HUDEP-2 (cell line): Measurements from ENCODE around the gene BCL2.

Source experiments
- DNase-seq, 76 experiments: peaks; one replicate each; lab custom pipeline; 2025; ENCODE audit not compliant: unreplicated experiment in 76 of 76; lab: John Stamatoyannopoulos, UW

BCL2 gene

DNA sequence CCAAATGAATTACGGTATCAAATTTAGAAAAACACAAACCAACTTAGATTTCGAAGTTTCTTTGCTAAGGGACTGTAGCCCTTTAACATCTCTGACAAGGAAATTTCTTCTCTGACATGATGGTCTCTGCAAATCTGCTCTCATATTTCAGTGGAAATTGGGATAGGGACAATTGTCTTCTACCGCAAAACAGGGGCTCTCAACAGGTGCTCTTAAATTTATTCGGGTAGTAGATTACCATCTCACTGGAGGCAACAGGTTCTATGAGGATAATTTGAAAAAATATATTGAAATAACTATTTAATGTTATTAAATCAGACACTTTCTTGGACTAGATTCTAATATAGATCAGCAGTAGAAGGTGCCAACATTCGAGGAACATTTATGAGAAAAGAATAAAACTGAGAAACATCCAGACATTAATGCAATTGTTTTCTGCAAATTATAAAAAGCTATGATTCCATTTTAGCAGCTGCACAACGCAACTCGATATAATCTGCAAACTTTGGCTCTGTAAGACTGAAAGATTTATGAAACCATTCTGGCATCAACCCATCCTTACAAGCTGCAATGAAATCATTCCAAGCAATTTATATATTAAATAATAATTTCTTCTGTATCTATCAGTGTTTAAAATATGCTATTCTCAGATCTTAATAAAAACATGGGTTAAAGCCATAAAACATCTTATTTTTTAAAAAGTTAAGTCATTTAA, 10.0 kb upstream of the BCL2 start:
- DNase-seq, result no peak

DNA sequence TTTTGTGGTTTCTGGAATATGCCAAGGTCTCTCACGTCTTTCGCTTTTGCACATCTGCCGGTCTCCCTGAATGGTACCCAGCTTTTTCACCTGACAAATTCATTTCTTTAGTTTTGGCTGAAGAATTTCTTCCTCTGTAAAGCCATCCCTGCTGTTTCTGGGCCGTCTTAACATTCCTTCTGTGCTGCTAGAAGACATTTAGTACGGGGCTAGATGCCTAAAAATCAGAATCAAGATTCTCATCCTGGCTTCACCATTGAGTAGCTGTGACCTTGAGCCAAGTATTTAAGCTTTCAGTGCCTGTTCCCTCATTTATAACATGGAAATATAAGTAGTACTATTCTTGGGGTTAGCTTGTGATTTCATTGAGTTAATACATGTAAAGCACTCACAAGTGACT, 6.4 kb upstream of the BCL2 start:
- no peak for DNase-seq

DNA sequence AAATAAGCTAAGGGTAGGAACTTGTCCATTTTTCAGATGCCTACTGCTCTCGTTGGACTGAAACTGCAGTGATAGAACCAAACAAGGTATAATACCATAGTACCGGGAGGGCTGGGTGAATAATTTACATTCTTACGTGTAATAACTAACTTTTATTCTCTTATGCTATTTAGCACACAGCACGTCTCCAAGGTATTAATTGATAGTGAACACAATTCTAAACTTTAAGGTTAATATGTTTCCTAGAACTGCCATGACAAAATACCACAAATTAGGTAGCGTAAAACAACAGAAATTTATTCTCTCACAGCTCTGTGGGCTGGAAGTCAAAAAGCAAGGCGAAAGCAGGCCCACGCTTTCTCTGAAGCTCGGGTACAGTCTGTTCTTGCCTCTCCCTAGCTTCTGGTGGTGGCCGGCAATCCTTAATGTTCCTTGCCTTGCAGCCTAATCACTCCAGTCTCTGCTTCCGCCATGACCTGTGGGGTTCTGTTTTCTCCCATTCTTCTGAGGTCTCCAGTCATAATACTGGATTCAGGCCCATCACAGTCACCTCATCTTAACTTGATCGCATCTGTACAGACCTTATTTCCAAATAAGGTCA, 5.6 kb upstream of the BCL2 start:
- no peak for DNase-seq

DNA sequence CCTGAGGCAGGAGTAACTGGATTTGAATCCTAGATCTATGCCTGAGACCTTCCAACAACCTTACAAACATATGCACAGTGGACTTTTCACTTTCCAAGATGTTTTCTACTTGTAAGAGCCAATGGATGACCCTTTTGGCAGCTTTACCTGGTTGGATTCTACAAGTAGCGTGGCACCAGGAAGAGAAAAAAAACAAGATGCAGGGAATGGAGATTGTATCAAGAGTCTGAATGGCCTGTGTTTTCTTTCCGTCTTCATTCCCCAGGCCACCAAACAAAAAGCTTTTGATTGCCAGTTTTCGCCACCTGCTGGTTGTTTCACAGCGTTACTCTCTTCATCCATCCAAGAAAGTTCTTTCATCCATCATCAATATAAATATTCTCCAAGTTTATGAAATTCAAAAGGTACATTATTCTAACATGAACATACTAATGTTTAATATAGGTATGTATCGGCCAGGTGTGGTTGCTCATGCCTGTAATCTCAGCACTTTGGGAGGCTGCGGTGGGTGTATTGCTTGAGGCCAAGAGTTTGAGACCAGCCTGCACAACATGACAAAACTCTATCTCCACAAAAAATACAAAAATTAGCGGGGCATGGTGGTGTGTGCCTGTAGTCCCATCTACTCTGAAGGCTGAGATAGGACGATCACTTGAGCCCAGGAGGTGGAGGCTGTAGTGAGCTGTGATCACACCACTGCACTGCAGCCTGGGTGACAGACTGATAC, 3.5 kb upstream of the BCL2 start:
- peak in 57 of 76 experiments; percentile 3 to 74 (median 34) for DNase-seq

DNA sequence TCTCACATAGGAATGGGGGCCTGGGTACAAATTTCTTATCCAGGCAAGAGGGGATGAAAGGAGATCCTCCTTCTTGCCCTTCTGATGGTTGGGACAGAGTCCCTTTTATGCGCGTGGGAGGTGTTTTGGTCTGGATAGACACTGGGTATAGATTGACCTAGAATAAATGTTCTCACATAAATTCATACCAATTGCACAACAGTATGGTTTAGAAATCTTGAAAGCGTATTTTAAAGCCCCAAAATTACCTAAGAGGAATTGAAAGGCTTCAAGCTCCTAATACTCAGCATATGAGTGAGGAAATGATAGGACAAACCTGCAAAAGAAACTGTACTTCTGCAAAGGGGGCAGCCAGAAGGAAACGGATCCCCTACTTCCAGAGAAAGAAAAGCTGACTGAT, 2.6 kb upstream of the BCL2 start:
- no peak for DNase-seq

DNA sequence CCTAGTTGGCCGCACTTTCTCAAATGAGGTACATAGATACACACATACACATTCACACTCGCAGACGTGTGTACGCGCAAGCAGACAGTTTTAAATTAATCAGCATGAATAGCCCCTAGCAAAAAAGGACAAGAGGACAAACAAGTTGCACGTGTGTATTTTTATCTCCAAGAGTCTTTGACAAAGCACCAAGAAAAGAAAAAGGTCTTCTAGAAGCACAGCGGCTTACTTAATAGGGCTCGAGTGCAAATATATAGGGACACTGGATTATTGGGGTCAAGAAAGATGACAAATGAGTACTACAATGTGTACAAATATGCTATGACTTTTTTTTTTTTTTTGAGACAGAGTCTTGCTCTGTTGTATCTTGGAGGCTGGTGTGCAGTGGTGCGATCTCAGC, 1.7 kb upstream of the BCL2 start:
- DNase-seq, result no peak

DNA sequence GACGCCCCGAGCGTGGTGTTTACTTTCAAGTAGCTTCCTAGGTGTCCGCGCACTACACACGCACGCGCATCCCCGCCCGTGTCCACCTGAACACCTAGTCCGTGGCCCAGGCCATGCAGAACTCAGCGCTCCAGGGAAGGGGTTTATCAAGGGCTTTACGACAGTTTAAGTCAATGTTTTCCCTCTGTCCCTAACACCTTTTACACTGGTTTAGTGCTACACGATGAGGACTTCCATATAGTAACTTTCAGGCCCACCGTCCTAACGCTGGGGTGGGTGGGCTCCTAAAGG, 1.4 kb upstream of the BCL2 start:
- DNase-seq, result peak in 4 of 76 experiments; percentile 2 to 38 (median 28)

DNA sequence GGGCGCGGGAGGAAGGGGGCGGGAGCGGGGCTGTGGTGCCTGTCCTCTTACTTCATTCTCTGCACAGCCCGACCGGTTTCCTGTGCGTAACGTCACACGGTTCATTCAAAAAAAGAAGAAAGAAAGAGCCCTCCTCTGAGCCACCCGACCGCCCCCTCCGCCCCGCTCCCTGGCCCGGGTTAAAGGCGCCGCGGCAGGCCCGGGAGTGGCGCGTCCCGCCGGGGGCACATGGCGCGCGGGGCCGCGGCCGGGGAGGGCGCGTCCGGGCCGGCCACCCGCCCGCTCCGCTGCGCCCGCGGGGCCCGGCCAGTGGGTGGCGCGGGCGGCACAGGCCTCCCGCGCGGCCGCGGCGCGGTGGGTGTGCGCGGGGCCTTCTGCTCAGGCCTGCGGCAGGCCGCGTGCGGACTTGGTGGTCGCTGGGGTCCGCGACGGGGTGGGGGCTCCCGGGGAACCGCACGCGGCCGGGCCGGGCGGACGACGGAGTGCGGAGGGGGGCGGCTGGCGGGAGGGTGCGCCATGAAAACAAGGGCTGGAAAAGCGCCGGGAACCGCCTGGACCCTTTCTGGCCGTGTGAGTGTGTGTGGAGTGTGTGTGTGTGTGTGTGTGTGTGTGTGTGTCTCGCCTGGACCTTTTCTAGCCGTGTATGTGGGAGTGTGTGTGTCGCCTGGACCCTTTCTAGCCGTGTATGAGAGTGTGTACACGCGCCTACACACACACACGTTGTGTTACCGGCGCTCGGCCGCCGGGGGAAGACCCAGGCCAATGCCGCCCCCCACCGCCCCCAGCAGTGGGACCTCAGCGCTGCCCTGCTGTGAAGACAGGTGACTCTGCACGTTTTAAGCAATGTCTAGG, 780 bp upstream of the BCL2 start:
- DNase-seq, result peak in 59 of 76 experiments; percentile 2 to 71 (median 45)

DNA sequence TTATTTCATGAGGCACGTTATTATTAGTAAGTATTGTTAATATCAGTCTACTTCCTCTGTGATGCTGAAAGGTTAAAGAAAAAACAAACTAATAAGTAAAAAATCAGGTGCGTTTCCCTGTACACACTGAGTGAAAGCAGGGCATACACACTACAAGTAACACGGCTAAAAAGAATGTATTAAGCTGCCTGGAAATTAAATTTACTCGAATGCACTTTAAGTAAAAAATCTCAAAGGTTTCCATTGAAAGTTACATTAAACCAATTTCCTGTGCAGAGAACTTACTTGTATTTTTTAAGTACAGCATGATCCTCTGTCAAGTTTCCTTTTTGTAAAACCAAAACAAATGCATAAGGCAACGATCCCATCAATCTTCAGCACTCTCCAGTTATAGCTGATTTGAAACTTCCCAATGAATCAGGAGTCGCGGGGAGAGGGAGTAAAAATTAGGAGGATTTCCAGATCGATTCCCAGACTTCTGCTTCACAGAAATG, 633 bp downstream of the BCL2 start:
- no peak for DNase-seq

DNA sequence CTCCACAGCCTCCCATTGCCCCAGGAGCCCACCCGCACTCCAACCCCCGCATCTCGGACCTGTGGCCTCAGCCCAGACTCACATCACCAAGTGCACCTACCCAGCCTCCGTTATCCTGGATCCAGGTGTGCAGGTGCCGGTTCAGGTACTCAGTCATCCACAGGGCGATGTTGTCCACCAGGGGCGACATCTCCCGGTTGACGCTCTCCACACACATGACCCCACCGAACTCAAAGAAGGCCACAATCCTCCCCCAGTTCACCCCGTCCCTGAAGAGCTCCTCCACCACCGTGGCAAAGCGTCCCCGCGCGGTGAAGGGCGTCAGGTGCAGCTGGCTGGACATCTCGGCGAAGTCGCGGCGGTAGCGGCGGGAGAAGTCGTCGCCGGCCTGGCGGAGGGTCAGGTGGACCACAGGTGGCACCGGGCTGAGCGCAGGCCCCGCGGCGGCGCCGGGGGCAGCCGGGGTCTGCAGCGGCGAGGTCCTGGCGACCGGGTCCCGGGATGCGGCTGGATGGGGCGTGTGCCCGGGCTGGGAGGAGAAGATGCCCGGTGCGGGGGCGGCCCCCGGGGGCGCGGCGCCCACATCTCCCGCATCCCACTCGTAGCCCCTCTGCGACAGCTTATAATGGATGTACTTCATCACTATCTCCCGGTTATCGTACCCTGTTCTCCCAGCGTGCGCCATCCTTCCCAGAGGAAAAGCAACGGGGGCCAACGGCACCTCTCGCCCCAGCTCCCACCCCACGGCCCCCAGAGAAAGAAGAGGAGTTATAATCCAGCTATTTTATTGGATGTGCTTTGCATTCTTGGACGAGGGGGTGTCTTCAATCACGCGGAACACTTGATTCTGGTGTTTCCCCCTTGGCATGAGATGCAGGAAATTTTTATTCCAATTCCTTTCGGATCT, 1.3 kb downstream of the BCL2 start:
- DNase-seq, result peak in 2 of 76 experiments; percentile 6 to 9

DNA sequence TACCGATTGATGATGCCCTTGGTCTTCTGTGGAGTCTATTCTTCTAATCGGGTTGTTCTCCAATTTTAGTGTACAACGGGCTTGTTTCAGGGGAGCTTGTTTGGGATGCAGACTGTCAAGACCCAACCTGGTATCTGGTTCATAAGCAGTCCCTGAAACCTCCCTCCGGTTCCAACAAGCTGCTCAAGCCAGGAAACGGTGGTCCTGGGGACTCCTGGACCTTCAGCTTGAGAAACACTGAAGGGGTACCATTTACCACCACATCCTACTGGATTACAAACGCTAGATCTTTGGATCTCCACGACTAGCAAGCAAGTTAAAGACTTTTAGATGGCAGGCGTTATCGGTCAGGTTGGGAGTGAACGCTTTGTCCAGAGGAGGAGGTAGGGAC, 2.0 kb downstream of the BCL2 start:
- no peak for DNase-seq

DNA sequence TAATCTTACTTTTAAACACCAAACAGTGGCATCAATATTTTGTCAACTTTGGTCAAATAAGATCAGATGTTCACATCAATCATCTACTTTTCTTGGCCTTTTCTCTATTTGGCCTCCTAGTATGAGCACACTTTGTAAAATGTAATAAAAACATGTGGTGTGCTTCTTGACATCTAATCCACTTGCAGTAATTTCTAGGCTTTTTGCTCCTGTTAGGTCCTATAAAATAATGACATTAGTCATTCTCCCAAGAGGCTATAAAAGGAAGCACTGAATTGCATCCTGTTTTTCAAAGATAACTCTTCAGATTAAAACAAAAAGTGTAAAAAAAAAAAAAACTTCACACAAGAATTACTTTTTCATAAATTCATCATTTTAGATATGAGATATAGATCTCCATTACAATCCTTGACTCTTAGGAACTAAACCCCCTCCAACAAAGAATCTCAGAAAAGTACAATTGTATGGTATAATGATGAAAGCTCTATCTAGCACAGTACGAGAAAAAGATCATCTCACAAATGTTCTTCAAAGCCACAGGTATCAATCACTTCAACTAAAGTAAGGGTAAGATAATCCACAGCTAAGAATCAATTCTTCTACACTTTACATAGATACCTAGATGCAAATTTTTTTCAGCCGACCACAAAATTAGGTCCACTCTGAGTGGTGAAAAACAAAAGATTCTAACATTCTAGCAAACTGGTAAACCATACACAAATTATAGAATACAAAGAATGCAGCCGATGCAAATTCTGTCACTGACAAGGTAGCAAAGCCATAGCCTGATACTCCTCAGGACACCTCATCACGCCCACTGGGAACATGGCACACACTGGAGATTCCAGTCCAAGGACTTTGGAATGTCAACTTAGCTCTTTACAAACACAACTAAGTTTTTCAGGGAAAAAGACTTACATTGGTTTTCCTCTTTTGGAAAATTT, 2.7 kb downstream of the BCL2 start:
- DNase-seq, result no peak

DNA sequence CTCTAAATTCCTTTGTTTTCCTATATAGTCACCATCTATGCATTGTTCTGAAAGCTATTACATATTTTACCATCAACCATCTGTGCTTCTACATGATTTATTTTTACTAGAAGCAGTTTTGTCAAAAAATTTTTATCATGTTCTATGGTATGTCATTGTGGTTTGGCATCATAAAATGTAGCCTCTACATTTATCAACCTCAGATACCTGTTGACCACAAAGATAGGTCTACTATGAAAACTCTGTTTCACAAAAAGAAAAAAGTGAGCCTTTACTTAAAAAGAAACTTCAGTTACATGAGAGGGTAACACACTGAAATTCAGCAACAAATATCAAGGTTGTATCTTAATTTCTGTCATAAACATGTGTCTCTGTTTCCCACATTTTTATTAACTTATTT, 3.7 kb downstream of the BCL2 start:
- no peak for DNase-seq

DNA sequence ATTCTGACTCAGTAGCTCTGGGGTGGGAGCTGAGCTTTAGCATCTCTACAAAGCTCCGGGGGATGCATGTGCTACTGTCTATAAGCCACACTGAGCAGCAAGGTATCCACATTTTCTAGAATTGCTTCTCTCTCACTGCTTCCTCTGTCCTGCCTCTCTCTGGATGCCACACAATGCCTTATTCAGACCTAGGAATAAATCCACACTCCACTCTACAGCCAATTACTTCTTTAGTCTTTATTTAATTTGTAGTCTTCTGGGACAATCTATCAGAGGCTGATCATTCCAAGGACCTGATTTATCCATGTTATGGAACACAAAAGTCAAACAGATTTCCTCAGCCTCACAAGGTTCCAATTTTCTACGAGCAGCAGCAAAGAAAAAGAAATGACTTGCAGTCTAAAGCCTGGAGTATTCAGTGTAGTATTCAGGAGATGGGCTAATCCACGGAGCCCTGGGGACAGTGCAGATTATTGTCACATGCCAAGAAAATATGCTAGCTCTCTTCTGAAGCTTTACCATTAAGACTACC, 4.4 kb downstream of the BCL2 start:
- DNase-seq, result no peak

DNA sequence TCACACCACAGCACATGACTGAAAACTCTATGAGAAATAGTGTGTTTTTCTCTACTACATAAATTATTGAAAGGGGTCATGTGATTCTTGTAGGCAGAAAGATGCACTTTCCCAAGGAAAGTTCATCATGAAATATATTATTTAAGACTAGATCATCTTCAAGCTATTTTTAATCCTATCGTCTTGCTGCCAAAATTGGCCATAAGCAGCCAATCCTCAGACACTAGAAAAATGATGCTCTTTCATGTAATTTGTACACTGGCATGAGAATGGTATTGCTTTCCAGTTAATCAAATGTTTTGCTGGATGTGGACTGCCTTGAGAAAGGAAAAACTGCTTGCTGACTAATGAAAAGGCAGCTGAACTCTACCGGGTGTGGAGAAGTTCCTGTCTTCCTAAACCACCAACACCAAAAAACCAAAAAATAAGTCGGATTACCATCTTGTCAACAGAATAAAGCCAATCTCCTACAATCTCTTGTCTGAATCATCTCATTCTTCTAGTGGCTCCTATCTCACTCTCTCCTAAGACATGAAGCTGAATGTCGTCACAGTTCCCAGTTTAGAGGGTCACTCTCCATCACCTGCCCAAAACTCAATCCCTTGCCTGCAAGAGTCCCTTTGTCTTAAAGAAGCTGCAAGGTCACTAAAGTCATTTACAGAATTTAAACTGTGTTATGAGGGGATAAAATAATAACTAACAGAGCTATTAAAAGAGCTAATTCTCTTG, 5.3 kb downstream of the BCL2 start:
- DNase-seq, result no peak

DNA sequence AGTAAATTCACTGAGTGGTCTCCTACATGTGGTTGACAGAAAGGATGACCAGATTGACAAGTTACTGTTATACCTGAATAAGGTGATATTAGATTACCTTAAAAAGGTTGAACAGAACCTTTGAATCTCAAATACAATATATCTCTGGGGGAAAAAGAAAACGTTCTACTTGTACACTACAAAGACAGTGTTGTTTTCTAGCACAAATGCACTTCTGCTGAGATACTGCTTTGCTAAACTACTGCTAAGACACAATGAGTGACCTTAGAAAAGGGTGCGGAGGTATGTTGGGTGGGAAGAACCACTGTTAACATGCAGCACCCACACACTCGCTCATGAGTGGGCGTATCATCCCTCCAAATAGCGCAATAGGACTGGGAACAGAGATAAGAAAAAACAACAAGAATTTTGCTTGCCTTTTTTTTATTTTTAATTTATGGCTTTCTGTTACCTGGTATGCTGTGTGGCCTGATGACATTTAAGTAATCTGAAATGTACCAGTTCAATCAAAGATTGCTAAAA, 6.1 kb downstream of the BCL2 start:
- no peak for DNase-seq

DNA sequence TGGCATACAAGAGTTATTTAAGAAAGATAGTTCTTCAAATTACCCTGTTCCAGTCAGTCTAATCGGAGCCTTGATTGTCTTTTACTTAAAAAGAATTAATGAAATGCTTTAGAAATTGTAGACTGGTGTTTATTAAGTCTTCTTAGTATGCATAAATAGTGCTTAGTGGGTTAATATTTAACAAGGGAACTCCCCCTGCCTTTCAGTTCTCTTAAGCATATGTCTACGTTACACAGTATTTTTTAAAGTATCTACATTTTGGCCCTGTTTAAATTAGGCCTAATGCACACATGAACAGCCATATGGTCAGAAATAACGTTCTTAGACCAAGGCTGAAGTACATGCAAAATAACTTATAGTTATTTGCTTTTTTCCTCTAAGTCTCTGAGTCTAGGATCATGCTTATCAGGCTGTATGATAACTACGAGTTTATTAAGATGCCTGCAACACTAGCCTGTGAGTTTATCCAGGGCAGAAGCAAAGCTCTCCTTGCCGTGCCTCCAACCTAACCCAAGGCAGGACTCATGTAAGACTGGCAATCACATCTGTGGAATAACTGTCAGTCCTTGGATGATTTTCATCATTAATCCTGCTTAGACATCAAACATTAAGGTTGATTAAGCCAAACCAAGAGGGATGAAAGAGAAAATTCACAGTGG, 6.7 kb downstream of the BCL2 start:
- DNase-seq, result no peak
